Activated CD4-positive, alpha-beta T cell treated with anti-CD3 and anti-CD28 coated beads for 1 hour (primary cell): ENCODE results near the gene PTPRG.

ENCODE experiments used
- DNase-seq: peaks from one replicate; pipeline ENCODE4 v3.0.0-alpha.2; 2020

PTPRG gene

GRCh38 chr3:61663356-61664104 lies 102.2 kb downstream of the PTPRG start:
- DNase-seq: no peak

GRCh38 chr3:61664105-61664482 lies 102.7 kb downstream of the PTPRG start:
- no peak for DNase-seq

- no peak for DNase-seq
Measured at GRCh38 chr3:61665121-61665520, 103.8 kb downstream of the PTPRG start.

GRCh38 chr3:61665987-61666386 lies 104.6 kb downstream of the PTPRG start:
- DNase-seq: no peak

GRCh38 chr3:61666615-61667330 lies 105.4 kb downstream of the PTPRG start:
- no peak for DNase-seq

GRCh38 chr3:61667383-61667782 lies 106.0 kb downstream of the PTPRG start:
- no peak for DNase-seq

- DNase-seq: no peak
Measured at GRCh38 chr3:61667814-61668213, 106.4 kb downstream of the PTPRG start.

GRCh38 chr3:61668317-61668864 lies 107.0 kb downstream of the PTPRG start:
- no peak for DNase-seq

- no peak for DNase-seq
Measured at GRCh38 chr3:61669203-61669602, 107.8 kb downstream of the PTPRG start.

GRCh38 chr3:61669668-61670299 lies 108.4 kb downstream of the PTPRG start:
- DNase-seq: no peak

- DNase-seq: no peak
Measured at GRCh38 chr3:61673651-61674050, 112.3 kb downstream of the PTPRG start.

- no peak for DNase-seq
Measured at GRCh38 chr3:61674596-61674995, 113.2 kb downstream of the PTPRG start.

GRCh38 chr3:61679026-61679425 lies 117.7 kb downstream of the PTPRG start:
- DNase-seq: no peak

GRCh38 chr3:61680617-61681016 lies 119.2 kb downstream of the PTPRG start:
- DNase-seq: no peak

- no peak for DNase-seq
Measured at GRCh38 chr3:61681636-61682035, 120.3 kb downstream of the PTPRG start.

GRCh38 chr3:61682671-61683548 lies 121.5 kb downstream of the PTPRG start:
- no peak for DNase-seq

- no peak for DNase-seq
Measured at GRCh38 chr3:61683549-61684236, 122.3 kb downstream of the PTPRG start.

- no peak for DNase-seq
Measured at GRCh38 chr3:61684386-61684785, 123.0 kb downstream of the PTPRG start.

- DNase-seq: no peak
Measured at GRCh38 chr3:61685755-61686154, 124.4 kb downstream of the PTPRG start.

GRCh38 chr3:61686228-61686648 lies 124.9 kb downstream of the PTPRG start:
- no peak for DNase-seq

- DNase-seq: no peak
Measured at GRCh38 chr3:61687206-61687605, 125.8 kb downstream of the PTPRG start.
